ENCODE measurements around the gene POMT2. TPM values are rescaled to one million over a fixed set of nuclear protein-coding genes. Genes with fewer than 3 reads are reported as not detected.

The POMT2 gene
- total RNA-seq, 2 donors from 2014 or later = 15.5 to 18.0 TPM

GRCh38 chr14:77267937-77268699 lies 52.6 kb downstream of the POMT2 start:
- no peak for ATAC-seq
- Mint-ChIP-seq H3K9me3 (peaks cover 0 to 5% of the 10 kb centered on the region in 2 donors), H3K36me3 (peaks cover 0 to 12% of the 10 kb centered on the region in 2 donors), H3K27ac (no peak overlapping the region)
- DNase-seq (ENCODE audit: low spot score in 2 of 2) = no peak

DNA sequence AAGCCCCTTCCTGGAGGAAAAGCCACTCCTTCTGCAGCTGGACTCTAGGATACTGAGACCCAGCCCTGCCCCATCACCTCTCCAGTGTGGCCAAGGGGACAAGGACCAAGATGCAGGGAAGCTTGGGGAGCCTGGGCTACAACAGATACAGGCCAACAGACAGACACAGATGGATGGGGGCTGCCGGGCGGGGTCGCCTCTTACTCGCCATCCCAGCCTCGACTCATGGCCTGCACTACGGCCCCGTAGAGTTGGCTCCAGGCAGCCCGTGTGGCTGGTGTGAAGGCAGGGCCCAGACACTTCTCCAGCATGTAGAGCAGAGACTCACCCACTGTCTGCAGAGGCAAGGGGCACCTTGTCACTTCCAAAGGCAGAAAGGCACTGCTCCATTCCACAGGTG lies 54.3 kb downstream of the POMT2 start:
- peaks cover 0 to 12% of the 10 kb centered on the region in 2 donors for H3K36me3 Mint-ChIP-seq
- ATAC-seq (no peak), DNase-seq (ENCODE audit: low spot score in 2 of 2) (no peak)
- H3K27ac Mint-ChIP-seq = no peak overlapping the region
- peaks cover 0 to 5% of the 10 kb centered on the region in 2 donors for H3K9me3 Mint-ChIP-seq

GRCh38 chr14:77265561-77266335 lies 54.9 kb downstream of the POMT2 start:
- Mint-ChIP-seq H3K36me3 (peaks cover 0 to 12% of the 10 kb centered on the region in 2 donors), H3K9me3 (peaks cover 0 to 5% of the 10 kb centered on the region in 2 donors), H3K27ac (no peak overlapping the region)
- ATAC-seq (no peak), DNase-seq (ENCODE audit: low spot score in 2 of 2) (no peak)

GRCh38 chr14:77265187-77265515 lies 55.5 kb downstream of the POMT2 start:
- no peak for ATAC-seq
- Mint-ChIP-seq H3K36me3 (peaks cover 0 to 12% of the 10 kb centered on the region in 2 donors), H3K9me3 (peaks cover 0 to 5% of the 10 kb centered on the region in 2 donors), H3K27ac (no peak overlapping the region)
- no peak for DNase-seq (ENCODE audit: low spot score in 2 of 2)

GRCh38 chr14:77264466-77265186 lies 56.1 kb downstream of the POMT2 start:
- Mint-ChIP-seq H3K27ac (no peak overlapping the region), H3K36me3 (peaks cover 0 to 12% of the 10 kb centered on the region in 2 donors)
- ATAC-seq = no peak

DNA sequence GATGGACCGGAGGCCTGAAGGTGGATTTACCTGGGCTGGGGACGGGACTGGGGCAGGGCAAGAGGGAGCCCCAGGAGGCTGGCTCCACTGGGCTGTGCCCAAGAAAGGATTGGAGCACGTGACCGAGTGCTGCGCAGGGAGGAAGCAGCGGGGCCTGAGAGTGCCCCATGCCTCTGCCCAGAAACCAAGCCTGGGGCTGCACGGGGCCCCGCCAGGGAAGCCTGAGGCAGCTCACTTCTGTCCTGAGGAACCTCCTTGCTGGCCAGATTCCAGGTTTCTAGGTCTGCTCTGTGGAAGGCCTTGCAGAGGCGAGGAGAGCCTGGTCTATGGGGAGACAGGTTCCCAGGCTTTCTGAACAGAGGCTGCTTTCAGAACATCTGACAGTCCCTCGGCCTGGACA lies 60.1 kb downstream of the POMT2 start:
- ATAC-seq = no peak
- H3K9me3 Mint-ChIP-seq = no peaks in the 10 kb centered on the region
- no peak overlapping the region for H3K27ac Mint-ChIP-seq
- DNase-seq (ENCODE audit: low spot score in 2 of 2) = no peak
- no peaks in the 10 kb centered on the region for H3K36me3 Mint-ChIP-seq

More at GRCh38 chr14:77264466-77265186, 56.1 kb downstream of the POMT2 start:
- peaks cover 0 to 5% of the 10 kb centered on the region in 2 donors for H3K9me3 Mint-ChIP-seq
- no peak for DNase-seq (ENCODE audit: low spot score in 2 of 2)

DNA sequence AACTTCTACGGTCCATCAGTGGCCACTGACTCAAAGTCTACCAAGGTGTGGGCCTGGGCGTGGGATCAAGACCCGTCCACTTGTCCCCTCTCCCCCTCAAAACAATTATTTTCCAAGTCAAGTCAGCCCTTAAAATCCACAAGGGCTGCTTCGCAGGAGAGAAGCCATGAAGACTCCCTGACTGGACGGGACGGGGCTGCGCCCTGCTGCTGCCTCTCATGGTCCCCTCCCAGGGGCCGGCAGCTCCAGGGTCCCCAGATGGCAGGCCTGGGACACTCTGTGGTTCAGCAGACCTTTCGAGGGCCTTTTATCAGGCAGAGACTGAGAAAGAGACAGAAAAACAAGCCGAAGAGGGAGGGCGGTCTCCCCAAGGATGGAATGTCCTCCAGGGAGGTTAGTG lies 60.5 kb downstream of the POMT2 start:
- DNase-seq (ENCODE audit: low spot score in 2 of 2) = no peak
- H3K27ac Mint-ChIP-seq = no peak overlapping the region
- no peaks in the 10 kb centered on the region for H3K9me3 Mint-ChIP-seq
- ATAC-seq = no peak
- no peaks in the 10 kb centered on the region for H3K36me3 Mint-ChIP-seq

- Mint-ChIP-seq H3K9me3 (no peaks in the 10 kb centered on the region), H3K36me3 (no peaks in the 10 kb centered on the region), H3K27ac (no peak overlapping the region)
- DNase-seq (ENCODE audit: low spot score in 2 of 2) (no peak), ATAC-seq (no peak)
These were observed 61.5 kb downstream of the POMT2 start for GRCh38 chr14:77259025-77259715.

- DNase-seq (ENCODE audit: low spot score in 2 of 2) = no peak
- Mint-ChIP-seq H3K27ac (no peak overlapping the region), H3K36me3 (no peaks in the 10 kb centered on the region), H3K9me3 (no peaks in the 10 kb centered on the region)
- ATAC-seq = no peak
These were observed 62.1 kb downstream of the POMT2 start for GRCh38 chr14:77258566-77258965.

- no peaks in the 10 kb centered on the region for H3K36me3 Mint-ChIP-seq
These were observed 63.0 kb downstream of the POMT2 start for GRCh38 chr14:77257700-77258099.

DNA sequence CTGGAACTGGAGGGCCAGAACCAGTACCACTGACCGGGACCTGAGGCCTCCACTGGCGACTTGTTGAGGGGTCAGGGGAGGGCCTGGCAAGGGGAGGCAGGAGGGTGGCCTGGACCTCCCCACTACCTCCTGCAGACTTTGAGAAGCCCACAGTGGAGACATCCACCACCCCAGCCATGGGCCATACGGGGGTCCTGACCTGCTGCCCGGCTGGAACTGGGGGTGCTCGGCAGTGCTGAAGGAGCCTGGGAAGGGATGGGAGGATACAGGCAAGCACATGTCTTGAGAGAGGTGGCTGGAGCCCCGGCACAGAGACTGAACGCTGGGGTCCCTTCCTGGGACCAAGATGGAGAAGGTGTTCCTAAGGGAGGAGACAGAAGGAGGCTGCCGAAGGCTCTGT lies 64.0 kb downstream of the POMT2 start:
- Mint-ChIP-seq H3K36me3 (no peaks in the 10 kb centered on the region), H3K9me3 (no peaks in the 10 kb centered on the region)

More at GRCh38 chr14:77257700-77258099, 63.0 kb downstream of the POMT2 start:
- Mint-ChIP-seq H3K9me3 (no peaks in the 10 kb centered on the region), H3K27ac (no peak overlapping the region)
- DNase-seq (ENCODE audit: low spot score in 2 of 2) (no peak), ATAC-seq (no peak)

GRCh38 chr14:77253333-77254190 lies 67.1 kb downstream of the POMT2 start:
- Mint-ChIP-seq H3K9me3 (no peaks in the 10 kb centered on the region), H3K27ac (no peak overlapping the region), H3K36me3 (no peaks in the 10 kb centered on the region)
- ATAC-seq (no peak), DNase-seq (ENCODE audit: low spot score in 2 of 2) (no peak)

More for the DNA sequence above, 64.0 kb downstream of the POMT2 start:
- no peak for DNase-seq (ENCODE audit: low spot score in 2 of 2)
- no peak for ATAC-seq
- H3K27ac Mint-ChIP-seq = no peak overlapping the region

DNA sequence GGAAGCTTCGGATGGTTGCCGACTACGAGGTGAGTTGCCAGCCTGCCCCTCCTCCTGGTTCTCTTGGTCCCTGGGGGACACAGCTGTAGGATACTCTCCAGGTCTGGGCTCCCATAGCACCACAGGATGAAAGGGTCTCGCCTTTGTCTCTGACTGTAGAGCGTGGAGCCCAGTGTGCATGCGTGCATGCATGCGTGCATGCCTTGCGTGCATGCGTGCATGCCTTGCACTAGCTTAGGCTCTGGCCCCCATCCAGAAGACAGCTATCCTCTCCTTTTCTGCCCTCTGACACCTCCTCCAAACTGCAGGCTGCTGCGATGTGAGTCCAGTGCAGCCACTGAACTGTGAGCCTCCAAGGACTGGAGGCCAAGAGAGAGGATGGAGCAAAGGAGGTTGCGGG lies 68.8 kb downstream of the POMT2 start:
- DNase-seq (ENCODE audit: low spot score in 2 of 2) = no peak
- Mint-ChIP-seq H3K27ac (no peak overlapping the region), H3K36me3 (no peaks in the 10 kb centered on the region), H3K9me3 (no peaks in the 10 kb centered on the region)
- ATAC-seq = no peak

DNA sequence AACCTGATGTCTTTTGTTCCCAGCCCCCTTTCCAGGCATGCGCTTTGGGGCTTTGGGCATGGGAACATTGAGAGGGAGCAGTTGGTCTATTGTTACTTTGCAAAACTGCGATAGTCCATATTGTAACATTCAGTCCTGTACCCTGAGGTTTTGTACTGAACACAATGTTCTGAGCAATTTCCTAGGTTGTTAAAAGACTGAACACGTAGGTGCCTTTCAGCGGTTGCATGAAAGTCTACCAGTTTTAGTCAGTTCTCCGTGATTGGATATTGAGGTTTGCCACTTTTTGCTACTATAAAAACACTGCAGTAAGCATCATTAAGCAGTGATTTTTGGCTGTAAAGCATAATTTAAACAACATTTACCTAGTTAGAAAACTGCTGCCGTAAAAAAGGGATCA lies 69.8 kb downstream of the POMT2 start:
- ATAC-seq (no peak), DNase-seq (ENCODE audit: low spot score in 2 of 2) (no peak)
- H3K9me3 Mint-ChIP-seq = no peaks in the 10 kb centered on the region
- no peak overlapping the region for H3K27ac Mint-ChIP-seq
- no peaks in the 10 kb centered on the region for H3K36me3 Mint-ChIP-seq

DNA sequence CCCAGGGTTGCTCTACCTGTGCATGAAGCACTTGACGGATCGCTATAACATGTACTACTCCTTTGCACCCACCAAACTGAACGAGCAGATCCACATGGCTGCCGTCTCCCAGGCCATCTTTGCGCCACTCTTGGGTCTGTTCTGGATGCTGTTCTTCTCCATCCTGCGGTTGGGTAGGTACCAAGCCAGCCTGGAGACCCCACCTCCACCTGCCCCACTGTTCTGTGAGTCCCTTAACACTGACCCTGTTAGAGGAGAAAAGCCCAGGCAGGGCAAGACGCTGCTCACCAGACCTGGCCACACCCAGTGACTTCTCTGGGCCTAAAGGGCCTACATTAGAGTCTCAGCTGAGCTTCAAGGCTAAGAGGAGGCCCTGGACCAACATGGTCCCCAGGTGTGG lies 71.4 kb downstream of the POMT2 start:
- H3K9me3 Mint-ChIP-seq = no peaks in the 10 kb centered on the region
- no peak for ATAC-seq
- H3K36me3 Mint-ChIP-seq = no peaks in the 10 kb centered on the region
- H3K27ac Mint-ChIP-seq = no peak overlapping the region
- DNase-seq (ENCODE audit: low spot score in 2 of 2) = no peak

DNA sequence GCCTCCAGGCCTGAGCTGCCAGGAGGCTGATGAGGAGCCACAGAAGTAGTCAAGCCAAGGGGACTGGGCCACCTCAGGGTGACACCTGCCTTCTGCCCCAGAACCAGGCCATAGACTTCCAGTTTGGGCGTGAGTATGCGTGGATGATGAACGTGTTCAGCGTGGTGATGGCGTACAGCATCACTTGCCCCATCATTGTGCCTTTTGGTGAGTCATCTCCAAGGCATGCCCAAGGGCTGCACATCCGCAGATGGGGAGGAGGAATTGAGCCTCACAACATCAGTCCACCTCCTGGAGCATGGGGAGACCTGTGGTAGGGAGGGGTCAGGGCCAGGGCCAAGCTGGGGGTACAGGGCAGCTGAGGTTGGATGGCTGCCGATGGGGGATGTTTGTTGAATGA lies 72.0 kb downstream of the POMT2 start:
- no peaks in the 10 kb centered on the region for H3K9me3 Mint-ChIP-seq
- DNase-seq (ENCODE audit: low spot score in 2 of 2) (no peak), ATAC-seq (no peak)
- no peaks in the 10 kb centered on the region for H3K36me3 Mint-ChIP-seq
- H3K27ac Mint-ChIP-seq = no peak overlapping the region

Measured in activated naive CD4-positive, alpha-beta T cell treated with anti-CD3 and anti-CD28 coated beads, Interleukin-2, amount 50 U/mL, for 72 hours (primary cell).